DOHH2 (cell line): ENCODE measurements around the gene BMP6.

Source experiments
- H3F3A ChIP-seq: fragments of 200-600 bp; sonication (generic), shearing (Covaris generic); 2 replicates; pipeline ENCODE4 v1.6.0; 2016; ENCODE audit warnings: antibody characterized with exemption, mild to moderate bottlenecking; ENCODE audit not compliant: control insufficient read depth, insufficient read depth
- H3K27ac ChIP-seq: fragments of 200-600 bp; sonication (generic); 2 replicates; pipeline ENCODE4 v1.5.1; 2014; ENCODE audit warnings: low read depth, mild to moderate bottlenecking, low read length, moderate library complexity
- H3K27me3 ChIP-seq: fragments of 200-600 bp; sonication (generic); 2 replicates; pipeline ENCODE4 v1.6.1; 2014; ENCODE audit warnings: mild to moderate bottlenecking, low read length, mixed read lengths; ENCODE audit not compliant: control insufficient read depth
- H3K36me3 ChIP-seq: fragments of 200-600 bp; sonication (generic); 2 replicates; pipeline ENCODE4 v1.6.1; 2014; ENCODE audit warnings: mild to moderate bottlenecking, low read length, moderate library complexity, mixed read lengths; ENCODE audit not compliant: control insufficient read depth
- H3K4me1 ChIP-seq: fragments of 200-600 bp; sonication (generic); 2 replicates; pipeline ENCODE4 v1.6.1; 2014; ENCODE audit warnings: mild to moderate bottlenecking, low read length, mixed read lengths; ENCODE audit not compliant: control insufficient read depth
- H3K4me2 ChIP-seq: fragments of 200-600 bp; sonication (generic); 2 replicates; pipeline ENCODE4 v1.6.0; 2014; ENCODE audit warnings: mild to moderate bottlenecking, low read length, moderate library complexity
- H3K4me3 ChIP-seq: fragments of 200-600 bp; sonication (generic); 2 replicates; pipeline ENCODE4 v1.5.1; 2014; ENCODE audit warnings: mild to moderate bottlenecking, low read length, mixed read lengths
- H3K79me2 ChIP-seq: fragments of 200-600 bp; sonication (generic); 2 replicates; pipeline ENCODE4 v1.6.1; 2014; ENCODE audit warnings: mild to moderate bottlenecking, low read length, mixed read lengths; ENCODE audit not compliant: control insufficient read depth
- H3K9me2 ChIP-seq: fragments of 200-600 bp; sonication (generic); replicated peaks from 2 replicates; pipeline ENCODE4 v1.6.1; 2014; ENCODE audit warnings: mild to moderate bottlenecking, low read length, mixed read lengths; ENCODE audit not compliant: control insufficient read depth
- H3K9me3 ChIP-seq: fragments of 200-600 bp; sonication (generic); 2 replicates; pipeline ENCODE4 v1.6.1; 2014; ENCODE audit warnings: antibody characterized with exemption, low read length, mixed read lengths; ENCODE audit not compliant: control insufficient read depth, insufficient read depth
- H4K20me1 ChIP-seq: fragments of 200-600 bp; sonication (generic); 2 replicates; pipeline ENCODE4 v1.6.0; 2014; ENCODE audit warnings: low read depth, mild to moderate bottlenecking, antibody characterized with exemption, low read length, moderate library complexity; ENCODE audit not compliant: control insufficient read depth, insufficient read depth
- CTCF ChIP-seq: fragments of 200-600 bp; sonication (generic); IDR thresholded peaks from one replicate; pipeline ENCODE4 v1.5.1; 2014; ENCODE audit warnings: antibody characterized with exemption, mild to moderate bottlenecking, low read depth, low read length; ENCODE audit not compliant: poor library complexity, severe bottlenecking
- EZH2phosphoT487 ChIP-seq: fragments of 200-600 bp; sonication (generic); IDR thresholded peaks from 2 replicates; pipeline ENCODE4 v1.6.1; 2017; ENCODE audit warnings: borderline replicate concordance, mild to moderate bottlenecking, antibody characterized with exemption, low read length, moderate library complexity, mixed read lengths

BMP6 gene

GRCh38 chr6:7899101-7899888 lies 173.4 kb downstream of the BMP6 start:
- no peaks in the 10 kb centered on the region for H3F3A ChIP-seq
- H3K27me3 ChIP-seq: no peaks in the 10 kb centered on the region
- TF ChIP-seq CTCF (peak; percentile 46), EZH2phosphoT487 (no peak)
- no peaks in the 10 kb centered on the region for H3K9me3 ChIP-seq
- H3K79me2 ChIP-seq: peaks cover 12% of the 10 kb centered on the region
- H3K36me3 ChIP-seq: peaks cover 100% of the 10 kb centered on the region
- no peak overlapping the region for H3K27ac ChIP-seq
- no peak overlapping the region for H3K4me3 ChIP-seq
- peaks cover 12% of the 10 kb centered on the region for H3K4me1 ChIP-seq
- no peaks in the 10 kb centered on the region for H4K20me1 ChIP-seq
- H3K9me2 ChIP-seq: no peaks in the 10 kb centered on the region
- no peak overlapping the region for H3K4me2 ChIP-seq

DNA sequence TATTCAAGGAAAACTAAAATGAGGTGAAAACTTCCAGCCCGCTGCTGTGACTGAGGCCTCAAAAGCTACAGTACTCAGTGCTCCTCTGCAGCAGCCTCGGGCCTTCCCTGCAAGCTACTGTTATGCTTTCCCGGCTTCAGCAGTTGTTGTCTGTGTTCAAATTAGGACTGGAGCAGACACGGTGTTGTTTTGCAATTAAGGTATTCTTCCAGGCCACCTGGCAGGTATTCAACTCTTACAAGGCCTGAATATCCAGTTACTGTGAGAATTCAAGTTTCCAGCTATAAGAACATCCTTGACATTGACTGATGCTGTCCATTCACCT lies 174.0 kb downstream of the BMP6 start:
- Histone ChIP-seq H3K27me3 (no peaks in the 10 kb centered on the region), H4K20me1 (no peaks in the 10 kb centered on the region), H3K9me3 (no peaks in the 10 kb centered on the region), H3K9me2 (no peaks in the 10 kb centered on the region), H3K79me2 (peaks cover 17% of the 10 kb centered on the region), H3K36me3 (peaks cover 100% of the 10 kb centered on the region), H3F3A (no peaks in the 10 kb centered on the region), H3K4me1 (peaks cover 12% of the 10 kb centered on the region), H3K4me3 (no peak overlapping the region), H3K27ac (no peak overlapping the region), H3K4me2 (no peak overlapping the region)
- TF ChIP-seq EZH2phosphoT487: no peak
- TF ChIP-seq CTCF: no peak

- Histone ChIP-seq H3K4me1 (peaks cover 12% of the 10 kb centered on the region), H3K79me2 (peaks cover 25% of the 10 kb centered on the region), H3K4me3 (no peak overlapping the region), H3K27ac (no peak overlapping the region), H3K9me2 (no peaks in the 10 kb centered on the region), H3K9me3 (no peaks in the 10 kb centered on the region), H3F3A (no peaks in the 10 kb centered on the region), H3K36me3 (peaks cover 96% of the 10 kb centered on the region), H4K20me1 (no peaks in the 10 kb centered on the region), H3K27me3 (no peaks in the 10 kb centered on the region), H3K4me2 (no peak overlapping the region)
- TF ChIP-seq EZH2phosphoT487 (no peak), CTCF (no peak)
These were observed 174.7 kb downstream of the BMP6 start for GRCh38 chr6:7900621-7901020.
